Kidney epithelial cell (primary cell): ENCODE results near the gene ATOH8. TPM values are rescaled to one million over a fixed set of nuclear protein-coding genes. Genes with fewer than 3 reads are reported as not detected.
A peak's percentile ranks its signal among the peaks of the same experiment; 100 is the strongest.

ENCODE experiments used
- DNase-seq: peaks from one replicate; pipeline ENCODE4 v3.0.0-alpha.2; 2010; ENCODE audit warnings: low read depth
- H3K27me3 ChIP-seq: 2 replicates; pipeline ENCODE4 v1.6.0; 2011; ENCODE audit warnings: low read length; ENCODE audit not compliant: control insufficient read depth, insufficient read depth
- H3K36me3 ChIP-seq: 2 replicates; pipeline ENCODE4 v1.5.1; 2011; ENCODE audit warnings: low read length; ENCODE audit not compliant: control insufficient read depth, insufficient read depth
- H3K4me3 ChIP-seq: 2 replicates; pipeline ENCODE4 v1.5.1; 2011; ENCODE audit warnings: low read depth, mild to moderate bottlenecking, control low read depth, low read length
- total RNA-seq: library from RNA; depleted of rRNA; stranded (reverse); fragments of >200 nt; gene quantifications from 2 replicates; pipeline ENCODE4 v1.2.3, GENCODE V29; 2015
- TF ChIP-seq, protein P1 (sequence below): IDR thresholded peaks from 2 replicates; pipeline ENCODE4 v1.5.1; 2011; ENCODE audit warnings: mild to moderate bottlenecking, moderate library complexity, low read length, control low read depth, inconsistent platforms; ENCODE audit not compliant: insufficient read depth, poor library complexity, severe bottlenecking

ATOH8 gene
- total RNA-seq, 1 donor from 2014 or later = 1.0 TPM

DNA sequence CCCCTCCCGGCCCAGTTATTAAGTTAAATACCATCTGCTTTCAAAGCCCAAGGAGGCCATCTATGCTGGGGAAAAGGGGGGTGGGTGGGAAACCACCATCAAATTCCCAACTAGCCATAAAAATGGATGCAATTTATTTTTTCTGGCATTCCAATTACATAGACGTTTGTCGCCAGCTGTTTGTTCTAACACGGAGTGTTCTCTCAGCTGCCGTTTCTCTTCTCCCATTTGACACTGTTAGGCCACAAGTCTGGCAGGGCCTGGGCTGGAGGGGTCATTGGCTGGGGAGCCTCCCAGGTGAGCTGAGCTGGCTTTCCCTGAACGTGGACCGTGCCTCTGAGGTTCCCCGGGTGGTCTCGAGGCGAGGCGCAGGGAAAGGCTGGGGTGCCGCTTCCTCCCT, 16.6 kb downstream of the ATOH8 start:
- TF ChIP-seq, protein P1, sequence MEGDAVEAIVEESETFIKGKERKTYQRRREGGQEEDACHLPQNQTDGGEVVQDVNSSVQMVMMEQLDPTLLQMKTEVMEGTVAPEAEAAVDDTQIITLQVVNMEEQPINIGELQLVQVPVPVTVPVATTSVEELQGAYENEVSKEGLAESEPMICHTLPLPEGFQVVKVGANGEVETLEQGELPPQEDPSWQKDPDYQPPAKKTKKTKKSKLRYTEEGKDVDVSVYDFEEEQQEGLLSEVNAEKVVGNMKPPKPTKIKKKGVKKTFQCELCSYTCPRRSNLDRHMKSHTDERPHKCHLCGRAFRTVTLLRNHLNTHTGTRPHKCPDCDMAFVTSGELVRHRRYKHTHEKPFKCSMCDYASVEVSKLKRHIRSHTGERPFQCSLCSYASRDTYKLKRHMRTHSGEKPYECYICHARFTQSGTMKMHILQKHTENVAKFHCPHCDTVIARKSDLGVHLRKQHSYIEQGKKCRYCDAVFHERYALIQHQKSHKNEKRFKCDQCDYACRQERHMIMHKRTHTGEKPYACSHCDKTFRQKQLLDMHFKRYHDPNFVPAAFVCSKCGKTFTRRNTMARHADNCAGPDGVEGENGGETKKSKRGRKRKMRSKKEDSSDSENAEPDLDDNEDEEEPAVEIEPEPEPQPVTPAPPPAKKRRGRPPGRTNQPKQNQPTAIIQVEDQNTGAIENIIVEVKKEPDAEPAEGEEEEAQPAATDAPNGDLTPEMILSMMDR = no peak
- no peak overlapping the region for H3K4me3 ChIP-seq
- no peaks in the 10 kb centered on the region for H3K36me3 ChIP-seq
- H3K27me3 ChIP-seq = peaks cover 8% of the 10 kb centered on the region
- DNase-seq = no peak

DNA sequence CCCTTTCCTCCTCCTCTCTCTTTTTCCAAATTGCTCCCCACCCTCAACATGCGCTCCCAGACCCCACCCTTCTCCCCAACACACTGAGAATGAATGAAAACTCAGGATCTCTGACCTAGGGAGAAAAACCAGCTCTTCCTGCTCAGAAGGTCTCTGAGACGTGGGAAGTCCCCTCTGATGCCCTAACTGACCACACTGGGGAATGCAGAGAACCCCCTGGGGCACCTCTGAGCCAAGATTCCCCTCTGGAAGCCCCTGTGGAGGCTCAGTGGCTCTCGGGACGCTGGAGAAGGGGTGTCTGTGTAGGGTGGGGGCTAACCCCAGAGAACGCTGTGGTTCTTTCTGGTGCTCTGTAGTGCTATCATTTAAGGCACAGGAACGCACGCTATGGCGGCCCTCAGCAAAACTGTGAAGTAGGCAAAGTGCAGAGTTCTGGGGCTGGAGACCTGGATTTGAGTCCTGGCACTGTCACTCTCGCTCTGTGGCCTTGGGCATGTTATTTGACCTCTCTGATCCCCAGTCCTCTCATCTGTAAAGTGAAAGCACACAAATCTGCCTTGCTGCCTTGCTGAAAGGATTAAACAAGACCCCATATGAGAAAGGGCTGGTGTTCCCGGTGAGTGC, 17.1 kb downstream of the ATOH8 start:
- TF ChIP-seq, protein P1 = no peak
- Histone ChIP-seq H3K4me3 (no peak overlapping the region), H3K27me3 (peaks cover 5% of the 10 kb centered on the region), H3K36me3 (no peaks in the 10 kb centered on the region)
- DNase-seq = no peak

- no peaks in the 10 kb centered on the region for H3K36me3 ChIP-seq
- no peak overlapping the region for H3K4me3 ChIP-seq
- TF ChIP-seq, protein P1 = no peak
- H3K27me3 ChIP-seq = peaks cover 5% of the 10 kb centered on the region
- no peak for DNase-seq
Measured at GRCh38 chr2:85771486-85771885, 17.7 kb downstream of the ATOH8 start.

GRCh38 chr2:85772019-85772745, 18.4 kb downstream of the ATOH8 start:
- TF ChIP-seq, protein P1 = peak; percentile 52
- no peak overlapping the region for H3K4me3 ChIP-seq
- peak; percentile 91 for DNase-seq
- H3K36me3 ChIP-seq = no peaks in the 10 kb centered on the region
- H3K27me3 ChIP-seq = peaks cover 5% of the 10 kb centered on the region

GRCh38 chr2:85772841-85773491, 19.2 kb downstream of the ATOH8 start:
- TF ChIP-seq, protein P1 = no peak
- Histone ChIP-seq H3K4me3 (no peak overlapping the region), H3K27me3 (peaks cover 5% of the 10 kb centered on the region), H3K36me3 (no peaks in the 10 kb centered on the region)
- no peak for DNase-seq
